GM12878 (cell line): ENCODE measurements around the gene KLF3. TPM values are rescaled to one million over a fixed set of nuclear protein-coding genes. Genes with fewer than 3 reads are reported as not detected.

Experiments used
- BMI1 ChIP-seq: fragments of 450-650 bp; IDR thresholded peaks from 2 replicates; pipeline ENCODE4 v1.6.1; 2016; ENCODE audit warnings: mild to moderate bottlenecking, moderate library complexity, borderline replicate concordance
- CBFB ChIP-seq: IDR thresholded peaks from 2 replicates; pipeline ENCODE4 v1.6.1; 2016; ENCODE audit warnings: antibody characterized with exemption, low read depth
- ETV6 ChIP-seq, 2 experiments: fragments of 450-650 bp in 1 of 2; IDR thresholded peaks in 1 of 2; conservative IDR thresholded peaks in 1 of 2; 2 replicates each; pipeline ENCODE4 v1.6.1; 2014; ENCODE audit warnings: antibody characterized with exemption in 1 of 2, borderline replicate concordance in 1 of 2, low read depth in 1 of 2, mild to moderate bottlenecking in 1 of 2, moderate library complexity in 1 of 2
- GATAD2B ChIP-seq: fragments of 450-650 bp; conservative IDR thresholded peaks from 2 replicates; pipeline ENCODE4 v1.6.1; 2017; ENCODE audit warnings: low read depth, mild to moderate bottlenecking, moderate library complexity
- HCFC1 ChIP-seq: fragments of 150-350 bp; IDR thresholded peaks from 2 replicates; pipeline ENCODE4 v1.6.1; 2014; ENCODE audit warnings: low read length
- HDAC6 ChIP-seq: fragments of 200-600 bp; sonication (generic); IDR thresholded peaks from one replicate; pipeline ENCODE4 v1.8.0; 2017; ENCODE audit warnings: antibody characterized with exemption; ENCODE audit not compliant: unreplicated experiment
- MTA3 ChIP-seq: IDR thresholded peaks from 2 replicates; pipeline ENCODE4 v1.6.1; 2012; ENCODE audit warnings: low read length, inconsistent platforms, borderline replicate concordance
- NFYB ChIP-seq: IDR thresholded peaks from 2 replicates; pipeline ENCODE4 v1.6.1; 2011; ENCODE audit warnings: low read depth, mild to moderate bottlenecking, low read length, improper control_type of control experiment, moderate library complexity; ENCODE audit not compliant: insufficient read depth
- RB1 ChIP-seq: fragments of 450-650 bp; formaldehyde crosslinking; IDR thresholded peaks from 2 replicates; pipeline ENCODE4 v1.6.1; 2017; ENCODE audit warnings: mild to moderate bottlenecking, borderline replicate concordance
- RUNX3 ChIP-seq: IDR thresholded peaks from 2 replicates; pipeline ENCODE4 v1.6.1; 2012; ENCODE audit warnings: low read length, inconsistent platforms
- SMAD1 ChIP-seq: fragments of 450-650 bp; IDR thresholded peaks from 2 replicates; pipeline ENCODE4 v1.6.1; 2018; ENCODE audit warnings: mild to moderate bottlenecking, low read depth; ENCODE audit not compliant: partially characterized antibody
- polyA plus RNA-seq, 11 experiments: library from polyadenylated mRNA; depleted of rRNA in 4 of 11; unstranded in 6 of 11; stranded (reverse) in 5 of 11; fragments of >200 nt; fragmentation: Nextera tagmentation in 4 of 11; fragmentation: Illumina TruSeq in 1 of 11; extraction: Ambion mirVana in 4 of 11; extraction: Trizol in 1 of 11; gene quantifications; 1 replicate in 1 of 11; 2 replicates in 10 of 11; pipeline versions ENCODE4 v1.2.1 to v1.2.3, GENCODE V29; 2011 to 2016; ENCODE audit warnings: inconsistent platforms in 2 of 11, missing spikeins in 2 of 11, low read depth in 1 of 11
- total RNA-seq, 4 experiments: library from RNA; depleted of rRNA in 3 of 4; stranded (reverse); fragments of >200 nt in 3 of 4; fragmentation: Illumina TruSeq in 1 of 4; extraction: Trizol in 1 of 4; gene quantifications; 2 replicates each; pipeline versions ENCODE4 v1.2.1 to v1.2.3, GENCODE V29; 2013 to 2021
- TF ChIP-seq, protein P1 (sequence below): IDR thresholded peaks from 2 replicates; pipeline ENCODE4 v1.6.1; 2011; ENCODE audit warnings: low read depth, low read length, improper control_type of control experiment, borderline replicate concordance
- TF ChIP-seq, protein P2 (sequence below): IDR thresholded peaks from 2 replicates; pipeline ENCODE4 v1.6.1; 2011; ENCODE audit warnings: borderline replicate concordance, low read depth, mild to moderate bottlenecking, moderate library complexity, low read length; ENCODE audit not compliant: insufficient read depth, poor library complexity, severe bottlenecking
- TF ChIP-seq, protein P3 (sequence below): IDR thresholded peaks from 2 replicates; pipeline ENCODE4 v1.6.1; 2012; ENCODE audit warnings: low read depth, low read length, improper control_type of control experiment
- TF ChIP-seq, protein P4 (sequence below): IDR thresholded peaks from 2 replicates; pipeline ENCODE4 v1.6.1; 2012; ENCODE audit warnings: mild to moderate bottlenecking, low read depth, low read length
- TF ChIP-seq, protein P5 (sequence below): IDR thresholded peaks from 2 replicates; pipeline ENCODE4 v1.6.1; 2011; ENCODE audit warnings: borderline replicate concordance, low read depth, mild to moderate bottlenecking, moderate library complexity, mixed read lengths, low read length; ENCODE audit not compliant: insufficient read depth; ENCODE audit errors: extremely low read length
- TF ChIP-seq, protein P6 (sequence below): fragments of 450-650 bp; formaldehyde crosslinking; IDR thresholded peaks from 2 replicates; pipeline ENCODE4 v1.4.0; 2020; ENCODE audit warnings: mild to moderate bottlenecking, moderate library complexity

KLF3 gene
- total and polyA plus RNA-seq, 10 of the 15 experiments (the other 5 are each of a cell fraction or from before 2014, with no cell fraction given) = 1.4 to 5.8 (median 2.1) TPM

DNA sequence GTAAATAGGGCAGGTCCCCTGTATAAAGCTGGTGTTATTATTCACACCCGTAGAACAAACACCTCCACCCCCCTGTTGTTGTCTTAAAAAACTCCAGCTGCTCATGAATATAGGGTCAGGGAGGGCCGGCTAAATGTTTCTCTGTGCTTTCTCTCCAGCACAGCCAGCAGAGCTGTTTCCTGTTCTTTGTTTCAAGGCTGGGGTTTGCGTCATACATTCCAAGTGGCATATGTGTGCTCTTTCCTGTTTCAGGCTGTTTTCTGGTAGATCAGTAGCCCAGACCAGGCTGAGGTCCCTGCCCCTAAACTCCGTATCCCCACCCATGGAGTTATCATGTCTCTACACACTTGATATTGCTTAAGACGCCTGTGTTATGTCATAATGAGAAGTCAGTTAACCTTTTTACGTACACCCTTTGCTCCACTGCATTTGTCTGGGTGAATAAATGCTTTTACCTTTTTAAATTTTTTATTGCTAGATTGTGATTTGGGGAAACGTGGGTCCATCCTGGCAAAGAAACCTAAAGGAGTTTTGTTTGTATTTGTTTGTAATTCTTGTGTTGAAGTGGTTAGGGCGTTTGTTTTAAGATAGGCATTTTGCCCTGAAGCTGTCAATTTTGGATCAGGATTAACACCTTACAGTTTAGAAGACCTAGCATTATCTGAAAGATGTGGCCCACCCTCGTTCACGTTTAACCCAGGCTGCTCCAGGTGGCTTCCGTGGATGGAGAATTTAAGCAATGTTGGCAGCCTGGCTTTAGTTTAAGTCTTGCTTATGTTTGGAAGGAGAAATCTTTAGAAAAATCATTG is 3.3 kb downstream of the KLF3 start (continued):
- TF ChIP-seq NFYB = no peak
- TF ChIP-seq, protein P1, sequence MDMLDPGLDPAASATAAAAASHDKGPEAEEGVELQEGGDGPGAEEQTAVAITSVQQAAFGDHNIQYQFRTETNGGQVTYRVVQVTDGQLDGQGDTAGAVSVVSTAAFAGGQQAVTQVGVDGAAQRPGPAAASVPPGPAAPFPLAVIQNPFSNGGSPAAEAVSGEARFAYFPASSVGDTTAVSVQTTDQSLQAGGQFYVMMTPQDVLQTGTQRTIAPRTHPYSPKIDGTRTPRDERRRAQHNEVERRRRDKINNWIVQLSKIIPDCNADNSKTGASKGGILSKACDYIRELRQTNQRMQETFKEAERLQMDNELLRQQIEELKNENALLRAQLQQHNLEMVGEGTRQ = no peak
- TF ChIP-seq HCFC1 = no peak
- no peak for TF ChIP-seq CBFB
- TF ChIP-seq, protein P2, sequence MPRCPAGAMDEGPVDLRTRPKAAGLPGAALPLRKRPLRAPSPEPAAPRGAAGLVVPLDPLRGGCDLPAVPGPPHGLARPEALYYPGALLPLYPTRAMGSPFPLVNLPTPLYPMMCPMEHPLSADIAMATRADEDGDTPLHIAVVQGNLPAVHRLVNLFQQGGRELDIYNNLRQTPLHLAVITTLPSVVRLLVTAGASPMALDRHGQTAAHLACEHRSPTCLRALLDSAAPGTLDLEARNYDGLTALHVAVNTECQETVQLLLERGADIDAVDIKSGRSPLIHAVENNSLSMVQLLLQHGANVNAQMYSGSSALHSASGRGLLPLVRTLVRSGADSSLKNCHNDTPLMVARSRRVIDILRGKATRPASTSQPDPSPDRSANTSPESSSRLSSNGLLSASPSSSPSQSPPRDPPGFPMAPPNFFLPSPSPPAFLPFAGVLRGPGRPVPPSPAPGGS = no peak
- TF ChIP-seq HDAC6 = no peak
- TF ChIP-seq, protein P3, sequence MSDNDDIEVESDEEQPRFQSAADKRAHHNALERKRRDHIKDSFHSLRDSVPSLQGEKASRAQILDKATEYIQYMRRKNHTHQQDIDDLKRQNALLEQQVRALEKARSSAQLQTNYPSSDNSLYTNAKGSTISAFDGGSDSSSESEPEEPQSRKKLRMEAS = no peak
- TF ChIP-seq MTA3 = no peak
- TF ChIP-seq, protein P4, sequence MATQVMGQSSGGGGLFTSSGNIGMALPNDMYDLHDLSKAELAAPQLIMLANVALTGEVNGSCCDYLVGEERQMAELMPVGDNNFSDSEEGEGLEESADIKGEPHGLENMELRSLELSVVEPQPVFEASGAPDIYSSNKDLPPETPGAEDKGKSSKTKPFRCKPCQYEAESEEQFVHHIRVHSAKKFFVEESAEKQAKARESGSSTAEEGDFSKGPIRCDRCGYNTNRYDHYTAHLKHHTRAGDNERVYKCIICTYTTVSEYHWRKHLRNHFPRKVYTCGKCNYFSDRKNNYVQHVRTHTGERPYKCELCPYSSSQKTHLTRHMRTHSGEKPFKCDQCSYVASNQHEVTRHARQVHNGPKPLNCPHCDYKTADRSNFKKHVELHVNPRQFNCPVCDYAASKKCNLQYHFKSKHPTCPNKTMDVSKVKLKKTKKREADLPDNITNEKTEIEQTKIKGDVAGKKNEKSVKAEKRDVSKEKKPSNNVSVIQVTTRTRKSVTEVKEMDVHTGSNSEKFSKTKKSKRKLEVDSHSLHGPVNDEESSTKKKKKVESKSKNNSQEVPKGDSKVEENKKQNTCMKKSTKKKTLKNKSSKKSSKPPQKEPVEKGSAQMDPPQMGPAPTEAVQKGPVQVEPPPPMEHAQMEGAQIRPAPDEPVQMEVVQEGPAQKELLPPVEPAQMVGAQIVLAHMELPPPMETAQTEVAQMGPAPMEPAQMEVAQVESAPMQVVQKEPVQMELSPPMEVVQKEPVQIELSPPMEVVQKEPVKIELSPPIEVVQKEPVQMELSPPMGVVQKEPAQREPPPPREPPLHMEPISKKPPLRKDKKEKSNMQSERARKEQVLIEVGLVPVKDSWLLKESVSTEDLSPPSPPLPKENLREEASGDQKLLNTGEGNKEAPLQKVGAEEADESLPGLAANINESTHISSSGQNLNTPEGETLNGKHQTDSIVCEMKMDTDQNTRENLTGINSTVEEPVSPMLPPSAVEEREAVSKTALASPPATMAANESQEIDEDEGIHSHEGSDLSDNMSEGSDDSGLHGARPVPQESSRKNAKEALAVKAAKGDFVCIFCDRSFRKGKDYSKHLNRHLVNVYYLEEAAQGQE = no peak
- TF ChIP-seq, protein P5, sequence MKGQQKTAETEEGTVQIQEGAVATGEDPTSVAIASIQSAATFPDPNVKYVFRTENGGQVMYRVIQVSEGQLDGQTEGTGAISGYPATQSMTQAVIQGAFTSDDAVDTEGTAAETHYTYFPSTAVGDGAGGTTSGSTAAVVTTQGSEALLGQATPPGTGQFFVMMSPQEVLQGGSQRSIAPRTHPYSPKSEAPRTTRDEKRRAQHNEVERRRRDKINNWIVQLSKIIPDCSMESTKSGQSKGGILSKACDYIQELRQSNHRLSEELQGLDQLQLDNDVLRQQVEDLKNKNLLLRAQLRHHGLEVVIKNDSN = no peak
- no peak for TF ChIP-seq RUNX3
- TF ChIP-seq, protein P6, sequence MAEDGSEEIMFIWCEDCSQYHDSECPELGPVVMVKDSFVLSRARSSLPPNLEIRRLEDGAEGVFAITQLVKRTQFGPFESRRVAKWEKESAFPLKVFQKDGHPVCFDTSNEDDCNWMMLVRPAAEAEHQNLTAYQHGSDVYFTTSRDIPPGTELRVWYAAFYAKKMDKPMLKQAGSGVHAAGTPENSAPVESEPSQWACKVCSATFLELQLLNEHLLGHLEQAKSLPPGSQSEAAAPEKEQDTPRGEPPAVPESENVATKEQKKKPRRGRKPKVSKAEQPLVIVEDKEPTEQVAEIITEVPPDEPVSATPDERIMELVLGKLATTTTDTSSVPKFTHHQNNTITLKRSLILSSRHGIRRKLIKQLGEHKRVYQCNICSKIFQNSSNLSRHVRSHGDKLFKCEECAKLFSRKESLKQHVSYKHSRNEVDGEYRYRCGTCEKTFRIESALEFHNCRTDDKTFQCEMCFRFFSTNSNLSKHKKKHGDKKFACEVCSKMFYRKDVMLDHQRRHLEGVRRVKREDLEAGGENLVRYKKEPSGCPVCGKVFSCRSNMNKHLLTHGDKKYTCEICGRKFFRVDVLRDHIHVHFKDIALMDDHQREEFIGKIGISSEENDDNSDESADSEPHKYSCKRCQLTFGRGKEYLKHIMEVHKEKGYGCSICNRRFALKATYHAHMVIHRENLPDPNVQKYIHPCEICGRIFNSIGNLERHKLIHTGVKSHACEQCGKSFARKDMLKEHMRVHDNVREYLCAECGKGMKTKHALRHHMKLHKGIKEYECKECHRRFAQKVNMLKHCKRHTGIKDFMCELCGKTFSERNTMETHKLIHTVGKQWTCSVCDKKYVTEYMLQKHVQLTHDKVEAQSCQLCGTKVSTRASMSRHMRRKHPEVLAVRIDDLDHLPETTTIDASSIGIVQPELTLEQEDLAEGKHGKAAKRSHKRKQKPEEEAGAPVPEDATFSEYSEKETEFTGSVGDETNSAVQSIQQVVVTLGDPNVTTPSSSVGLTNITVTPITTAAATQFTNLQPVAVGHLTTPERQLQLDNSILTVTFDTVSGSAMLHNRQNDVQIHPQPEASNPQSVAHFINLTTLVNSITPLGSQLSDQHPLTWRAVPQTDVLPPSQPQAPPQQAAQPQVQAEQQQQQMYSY (CRISPR knock-in tag) = no peak
- no peak for TF ChIP-seq SMAD1
- TF ChIP-seq ETV6 (conservative IDR thresholded peaks at IDR 0.05 in 1 of 2, IDR thresholded peaks at IDR 0.05 in 1 of 2; ENCODE audit: borderline replicate concordance in 1 of 2, low read depth in 1 of 2) = peak in 1 of 2 experiments; percentile 23; a peak in 1 of 4 replicates
- TF ChIP-seq BMI1 = no peak
- no peak for TF ChIP-seq GATAD2B
- no peak for TF ChIP-seq RB1
